Colonic mucosa (tissue), 4 donors: ENCODE results near the gene CHD2. TPM values are rescaled to one million over a fixed set of nuclear protein-coding genes. Genes with fewer than 3 reads are reported as not detected.

Source experiments
- DNase-seq: peaks from one replicate; pipeline ENCODE4 v3.0.0-alpha.2; 2020
- H3K27ac ChIP-seq: fragments of 200-600 bp; one replicate; pipeline ENCODE4 v1.8.0; 2021
- H3K27me3 ChIP-seq: fragments of 200-600 bp; one replicate; pipeline ENCODE4 v1.8.0; 2021
- H3K36me3 ChIP-seq: fragments of 200-600 bp; one replicate; pipeline ENCODE4 v1.8.0; 2021
- H3K4me1 ChIP-seq: fragments of 200-600 bp; one replicate; pipeline ENCODE4 v1.8.0; 2021; ENCODE audit warnings: mild to moderate bottlenecking
- H3K4me3 ChIP-seq: fragments of 200-600 bp; one replicate; pipeline ENCODE4 v1.8.0; 2021
- H3K9ac ChIP-seq, 2 donors: one replicate each; pipeline ENCODE4 v1.7.0; 2013; ENCODE audit warnings: control low read depth in 2 of 2, low read depth in 2 of 2, low read length in 2 of 2
- H3K9me3 ChIP-seq: fragments of 200-600 bp; one replicate; pipeline ENCODE4 v1.8.0; 2021
- CTCF ChIP-seq: fragments of 200-600 bp; IDR thresholded peaks from one replicate; pipeline ENCODE4 v1.8.0; 2022; ENCODE audit warnings: antibody characterized with exemption, mild to moderate bottlenecking
- intact Hi-C: fragments of 100-400 bp; cut with DNase I; formaldehyde crosslinking; loops from one replicate; pipeline ENCODE4 v1.14.1; 2022
- total RNA-seq, 2 donors: library from RNA; stranded (reverse); fragmentation: NEBNext Ultra II Directional in 1 of 2; extraction: Animal tissue kit (Norgen Biotek cat#: 25700) in 1 of 2; gene quantifications; one replicate each; pipeline ENCODE4 v1.2.1, GENCODE V29; 2021
- donor health status: healthy.
- donor health status: DM: no; HTN: no; CAD: no.
- donor health status: DM: no; HTN: no; CAD: no.

CHD2 gene
- total RNA-seq, 2 donors from 2014 or later: 87.5 to 121 TPM

GRCh38 chr15:92971081-92971480 is 71.0 kb downstream of the CHD2 start:
- no peaks in the 10 kb centered on the region for H3K27me3 ChIP-seq
- TF ChIP-seq CTCF: no peak
- no peak for DNase-seq
- intact Hi-C loops: no loop called here
- H3K27ac ChIP-seq: no peak overlapping the region
- peaks cover 32% of the 10 kb centered on the region for H3K36me3 ChIP-seq
- no peak overlapping the region for H3K9ac ChIP-seq
- no peaks in the 10 kb centered on the region for H3K4me1 ChIP-seq
- H3K9me3 ChIP-seq: no peaks in the 10 kb centered on the region
- no peak overlapping the region for H3K4me3 ChIP-seq

- Histone ChIP-seq H3K27ac (no peak overlapping the region), H3K9ac (no peak overlapping the region), H3K4me1 (no peaks in the 10 kb centered on the region), H3K27me3 (no peaks in the 10 kb centered on the region), H3K4me3 (no peak overlapping the region), H3K36me3 (peaks cover 32% of the 10 kb centered on the region), H3K9me3 (no peaks in the 10 kb centered on the region)
- DNase-seq: no peak
- TF ChIP-seq CTCF: no peak
- intact Hi-C loops: no loop called here
Observed at GRCh38 chr15:92971713-92972112, 71.6 kb downstream of the CHD2 start.

- Histone ChIP-seq H3K4me3 (no peak overlapping the region), H3K9me3 (no peaks in the 10 kb centered on the region), H3K4me1 (no peaks in the 10 kb centered on the region), H3K27ac (no peak overlapping the region), H3K27me3 (no peaks in the 10 kb centered on the region), H3K9ac (no peak overlapping the region), H3K36me3 (peaks cover 28% of the 10 kb centered on the region)
- intact Hi-C loops: no loop called here
- no peak for TF ChIP-seq CTCF
- no peak for DNase-seq
Observed at GRCh38 chr15:92974183-92974915, 74.2 kb downstream of the CHD2 start.

GRCh38 chr15:92979011-92979701 is 79.0 kb downstream of the CHD2 start:
- Histone ChIP-seq H3K9me3 (no peaks in the 10 kb centered on the region), H3K9ac (no peak overlapping the region), H3K4me3 (no peak overlapping the region), H3K36me3 (peaks cover 43% of the 10 kb centered on the region), H3K4me1 (no peaks in the 10 kb centered on the region), H3K27me3 (no peaks in the 10 kb centered on the region), H3K27ac (no peak overlapping the region)
- intact Hi-C loops: no loop called here
- TF ChIP-seq CTCF: no peak
- no peak for DNase-seq

GRCh38 chr15:92981333-92981732 is 81.2 kb downstream of the CHD2 start:
- intact Hi-C loops: loop anchor here (5.0 kb wide), 1 partner anchor 34 kb away; no protein-coding TSS in a partner anchor
- no peak for TF ChIP-seq CTCF
- peaks cover 50% of the 10 kb centered on the region for H3K36me3 ChIP-seq
- no peak overlapping the region for H3K9ac ChIP-seq
- no peak overlapping the region for H3K27ac ChIP-seq
- no peak for DNase-seq
- H3K4me1 ChIP-seq: no peaks in the 10 kb centered on the region
- H3K27me3 ChIP-seq: no peaks in the 10 kb centered on the region
- H3K9me3 ChIP-seq: no peaks in the 10 kb centered on the region
- H3K4me3 ChIP-seq: no peak overlapping the region
